ENCODE data around the gene CROCC.
A peak's percentile ranks its signal among the peaks of the same experiment; 100 is the strongest.
"Not testable (repeated sequence)": the region's sequence is repeated elsewhere in the genome, so short reads cannot be mapped to it uniquely, and the experiment has no call there.

Gene CROCC

DNA sequence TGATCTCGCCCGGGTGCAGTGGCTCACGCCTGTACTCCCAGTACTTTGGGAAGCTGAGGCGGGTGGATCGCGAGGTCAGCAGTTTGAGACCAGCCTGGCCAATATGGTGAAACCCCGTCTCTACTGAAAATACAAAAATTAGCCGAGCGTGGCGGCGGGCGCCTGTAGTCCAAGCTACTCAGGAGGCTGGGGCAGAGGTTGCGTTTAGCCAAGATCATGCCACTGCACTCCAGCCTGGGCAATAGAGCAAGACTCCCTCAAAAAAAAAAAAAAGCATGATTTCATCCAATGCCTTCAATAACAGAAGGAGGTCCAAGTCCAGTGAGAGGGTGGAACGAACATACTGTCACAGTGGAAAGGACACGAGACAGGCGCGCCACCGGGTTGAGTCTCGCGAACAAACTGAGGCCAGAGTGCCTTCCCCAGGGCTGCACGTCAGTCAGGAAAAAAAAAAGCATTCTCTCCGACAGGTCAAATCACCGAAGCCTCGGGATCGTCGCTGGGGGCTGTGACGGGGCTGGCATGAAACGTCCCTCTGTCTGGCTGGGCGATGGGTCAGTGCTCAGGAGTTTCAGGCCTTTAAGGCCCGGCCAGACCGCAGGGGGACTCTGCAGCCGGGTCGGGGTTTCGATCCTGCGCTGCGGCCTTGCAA is 8.4 kb upstream of the CROCC start:
- H3K36me3 Mint-ChIP-seq (ENCODE audit: low read depth), result no peaks in the 10 kb centered on the region
- H3K27me3 Mint-ChIP-seq (ENCODE audit: low read depth), result peaks cover 3% of the 10 kb centered on the region
- no peaks in the 10 kb centered on the region for H3K9me3 Mint-ChIP-seq
- H3K27ac Mint-ChIP-seq, result peak overlapping the region in 2 of 3 experiments; percentile 79 to 93
- H3K4me3 Mint-ChIP-seq, result peak overlapping the region; percentile 83 to 84 (median 83)
- no peak for TF ChIP-seq CTCF (IDR thresholded peaks at IDR 0.05; ENCODE audit: unreplicated experiment in 3 of 3)
- H3K4me1 Mint-ChIP-seq, result peaks cover 14% of the 10 kb centered on the region

- H3K9me3 Mint-ChIP-seq, result no peaks in the 10 kb centered on the region
- peaks cover 14% of the 10 kb centered on the region for H3K4me1 Mint-ChIP-seq
- no peaks in the 10 kb centered on the region for H3K36me3 Mint-ChIP-seq (ENCODE audit: low read depth)
- TF ChIP-seq CTCF (IDR thresholded peaks at IDR 0.05; ENCODE audit: unreplicated experiment in 3 of 3), result no peak
- H3K27me3 Mint-ChIP-seq (ENCODE audit: low read depth), result peaks cover 3% of the 10 kb centered on the region
- peak overlapping the region in 2 of 3 experiments; percentile 79 to 93 for H3K27ac Mint-ChIP-seq
- peak overlapping the region; percentile 83 to 90 (median 84) for H3K4me3 Mint-ChIP-seq
Measured at GRCh38 chr1:16913833-16914662, 7.7 kb upstream of the CROCC start.

- Mint-ChIP-seq H3K27ac (peak overlapping the region; percentile 72 to 89 (median 77)), H3K4me3 (peak overlapping the region; percentile 83 to 90 (median 84))
- not testable (repeated sequence) for H3K9me3 Mint-ChIP-seq; H3K36me3 Mint-ChIP-seq (ENCODE audit: low read depth); H3K4me1 Mint-ChIP-seq; H3K27me3 Mint-ChIP-seq (ENCODE audit: low read depth)
Measured at GRCh38 chr1:16914928-16915626, 6.7 kb upstream of the CROCC start.

DNA sequence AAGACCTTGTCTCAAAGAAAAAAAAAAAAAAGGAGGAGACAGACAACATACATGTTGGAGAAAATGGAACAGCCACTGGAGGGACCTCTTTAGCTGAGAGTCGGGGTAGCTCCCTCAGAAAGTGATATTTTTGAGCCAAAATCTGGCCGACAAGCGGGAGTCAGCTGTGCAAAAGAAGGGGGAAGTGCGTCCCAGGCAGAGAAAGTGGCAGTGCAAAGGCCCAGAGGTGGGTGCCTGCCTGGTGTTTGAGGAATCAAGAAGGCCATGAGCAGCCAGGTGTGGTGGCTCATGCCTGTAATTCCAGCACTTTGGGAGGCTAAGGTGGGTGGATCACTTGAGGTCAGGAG is 6.1 kb upstream of the CROCC start:
- Mint-ChIP-seq H3K9me3 (no peaks in the 10 kb centered on the region), H3K4me1 (peaks cover 9% of the 10 kb centered on the region), H3K4me3 (peak overlapping the region; percentile 83 to 90 (median 84)), H3K27ac (peak overlapping the region; percentile 72 to 89 (median 77)), H3K36me3 (ENCODE audit: low read depth) (no peaks in the 10 kb centered on the region), H3K27me3 (ENCODE audit: low read depth) (peaks cover 3% of the 10 kb centered on the region)
- TF ChIP-seq CTCF (IDR thresholded peaks at IDR 0.05; ENCODE audit: unreplicated experiment in 3 of 3), result no peak

- not testable (repeated sequence) for H3K27me3 Mint-ChIP-seq (ENCODE audit: low read depth); H3K36me3 Mint-ChIP-seq (ENCODE audit: low read depth); H3K9me3 Mint-ChIP-seq
- H3K27ac Mint-ChIP-seq, result peak overlapping the region; percentile 66 to 77 (median 72)
- peak overlapping the region; percentile 59 to 80 (median 77) for H3K4me3 Mint-ChIP-seq
- peaks cover 10% of the 10 kb centered on the region for H3K4me1 Mint-ChIP-seq
Measured at GRCh38 chr1:16916036-16916880, 5.5 kb upstream of the CROCC start.

DNA sequence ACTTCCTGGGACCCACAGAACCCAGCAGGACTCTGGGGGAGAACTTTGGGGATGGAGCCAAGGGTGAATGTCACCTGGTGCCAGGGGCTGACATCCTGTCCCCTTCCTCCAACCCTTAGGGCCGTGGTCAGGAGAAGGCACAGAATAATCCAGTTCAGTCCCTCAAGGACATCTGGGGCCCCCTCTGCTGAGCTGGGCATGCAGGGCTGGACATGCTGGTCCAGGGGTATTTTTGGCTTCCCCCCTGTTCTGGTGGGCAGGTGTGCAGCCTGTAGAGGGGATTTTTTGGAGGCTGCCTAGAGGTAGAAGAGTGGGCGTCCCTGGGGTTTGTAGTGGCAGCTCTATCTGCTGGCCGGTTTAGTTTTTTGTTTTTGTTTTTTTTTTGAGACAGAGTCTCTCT is 3.4 kb upstream of the CROCC start:
- H3K4me3 Mint-ChIP-seq, result no peak overlapping the region
- peaks cover 16% of the 10 kb centered on the region for H3K4me1 Mint-ChIP-seq
- peaks cover 5% of the 10 kb centered on the region for H3K27me3 Mint-ChIP-seq (ENCODE audit: low read depth)
- H3K27ac Mint-ChIP-seq, result no peak overlapping the region
- no peaks in the 10 kb centered on the region for H3K9me3 Mint-ChIP-seq
- no peaks in the 10 kb centered on the region for H3K36me3 Mint-ChIP-seq (ENCODE audit: low read depth)
- no peak for TF ChIP-seq CTCF (IDR thresholded peaks at IDR 0.05; ENCODE audit: unreplicated experiment in 3 of 3)

GRCh38 chr1:16918936-16919665 is 2.6 kb upstream of the CROCC start:
- not testable (repeated sequence) for H3K27ac Mint-ChIP-seq; H3K4me3 Mint-ChIP-seq; H3K9me3 Mint-ChIP-seq; H3K27me3 Mint-ChIP-seq (ENCODE audit: low read depth); H3K36me3 Mint-ChIP-seq (ENCODE audit: low read depth)
- H3K4me1 Mint-ChIP-seq, result peaks cover 16% of the 10 kb centered on the region

Data from nephron (organoid).